SK-N-SH (cell line): ENCODE data around the gene ATP5PB. TPM values are rescaled to one million over a fixed set of nuclear protein-coding genes. Genes with fewer than 3 reads are reported as not detected.

Experiments used
- CTCF ChIA-PET: fragments of 300-600, 350-600 bp; formaldehyde crosslinking; extraction: SDS; loops from one replicate; lab custom pipeline; 2021; lab: Yijun Ruan, JAX
- POLR2A ChIA-PET: fragments of 350-600 bp; sonication (Branson Sonifier 250); formaldehyde crosslinking; extraction: SDS; loops from one replicate; lab custom pipeline; 2020; ENCODE audit warnings: antibody characterized with exemption, inconsistent platforms; lab: Yijun Ruan, JAX
- DNase-seq: peaks from one replicate; pipeline ENCODE4 v3.0.0; 2012
- H2AFZ ChIP-seq: fragments of 200-600 bp; sonication (generic); 2 replicates; pipeline ENCODE4 v1.8.1; 2016; ENCODE audit warnings: antibody characterized with exemption, mild to moderate bottlenecking, low read depth
- H3F3A ChIP-seq: fragments of 200-600 bp; sonication (generic); replicated peaks from 2 replicates; pipeline ENCODE3; 2016; ENCODE audit warnings: antibody characterized with exemption, mild to moderate bottlenecking; ENCODE audit not compliant: insufficient read depth
- H3K27ac ChIP-seq, 2 experiments: fragments of 200-500 bp in 1 of 2; fragments of 200-600 bp in 1 of 2; sonication (Bioruptor generic) in 1 of 2; sonication (generic), shearing (Covaris generic) in 1 of 2; 2 replicates each; pipeline versions ENCODE4 v1.5.1 to v1.6.1; 2014 to 2016; ENCODE audit warnings: low read depth in 2 of 2, inconsistent platforms in 1 of 2, low read length in 1 of 2, mild to moderate bottlenecking in 1 of 2, mixed read lengths in 1 of 2
- H3K27me3 ChIP-seq: fragments of 200-600 bp; sonication (generic), shearing (Covaris generic); 2 replicates; pipeline ENCODE4 v1.6.1; 2016; ENCODE audit warnings: mixed run types; ENCODE audit not compliant: insufficient read depth
- H3K36me3 ChIP-seq, 2 experiments: fragments of 200-500 bp in 1 of 2; fragments of 200-600 bp in 1 of 2; sonication (Bioruptor generic) in 1 of 2; sonication (generic) in 1 of 2; replicated peaks in 1 of 2; 2 replicates each; pipeline versions ENCODE3 to v1.5.1; 2014 to 2016; ENCODE audit warnings: low read length in 1 of 2, mild to moderate bottlenecking in 1 of 2; ENCODE audit not compliant: insufficient read depth in 2 of 2, control insufficient read depth in 1 of 2
- H3K4me1 ChIP-seq, 2 experiments: fragments of 200-500 bp in 1 of 2; fragments of 200-600 bp in 1 of 2; sonication (Bioruptor generic) in 1 of 2; sonication (generic), shearing (Covaris generic) in 1 of 2; 2 replicates each; pipeline versions ENCODE4 v1.5.1 to v1.6.1; 2014 to 2016; ENCODE audit warnings: low read depth in 1 of 2, low read length in 1 of 2, mixed run types in 1 of 2; ENCODE audit not compliant: insufficient read depth in 2 of 2, control insufficient read depth in 1 of 2
- H3K4me2 ChIP-seq: fragments of 200-600 bp; sonication (generic), shearing (Covaris generic); 2 replicates; pipeline ENCODE4 v1.6.1; 2017; ENCODE audit warnings: mixed run types
- H3K4me3 ChIP-seq, 2 experiments: fragments of 200-500 bp in 1 of 2; fragments of 200-600 bp in 1 of 2; sonication (Bioruptor generic) in 1 of 2; sonication (generic), shearing (Covaris generic) in 1 of 2; 2 replicates each; pipeline versions ENCODE4 v1.5.1 to v1.8.1; 2014 to 2016; ENCODE audit warnings: low read depth in 2 of 2, inconsistent platforms in 1 of 2, low read length in 1 of 2, mild to moderate bottlenecking in 1 of 2, mixed read lengths in 1 of 2, moderate library complexity in 1 of 2
- H3K79me2 ChIP-seq: fragments of 200-600 bp; sonication (generic); 2 replicates; pipeline ENCODE4 v1.8.1; 2017; ENCODE audit warnings: mild to moderate bottlenecking; ENCODE audit not compliant: insufficient read depth
- H3K9ac ChIP-seq: fragments of 200-600 bp; sonication (generic); 2 replicates; pipeline ENCODE4 v1.6.1; 2017; ENCODE audit warnings: mixed run types
- H3K9me2 ChIP-seq: fragments of 200-600 bp; sonication (generic); 2 replicates; pipeline ENCODE4 v1.6.1; 2017; ENCODE audit warnings: mixed run types
- H3K9me3 ChIP-seq: fragments of 200-600 bp; sonication (generic); 2 replicates; pipeline ENCODE4 v1.6.1; 2017; ENCODE audit warnings: mixed run types, mild to moderate bottlenecking, moderate library complexity
- H4K20me1 ChIP-seq: fragments of 200-600 bp; sonication (generic); 2 replicates; pipeline ENCODE4 v1.6.1; 2017; ENCODE audit warnings: mild to moderate bottlenecking, mixed run types; ENCODE audit not compliant: insufficient read depth
- EP300 ChIP-seq, 2 experiments: IDR thresholded peaks; 2 replicates each; pipeline versions ENCODE4 v1.4.0 to v1.6.1; 2012; ENCODE audit warnings: borderline replicate concordance in 1 of 2, low read depth in 1 of 2, low read length in 1 of 2
- EZH2phosphoT487 ChIP-seq: fragments of 200-600 bp; sonication (generic); IDR thresholded peaks from 2 replicates; pipeline ENCODE4 v1.6.1; 2017; ENCODE audit warnings: low read depth, mixed run types, mild to moderate bottlenecking, antibody characterized with exemption, moderate library complexity, borderline replicate concordance
- FOSL2 ChIP-seq: IDR thresholded peaks from 2 replicates; pipeline ENCODE4 v1.4.0; 2012; ENCODE audit warnings: low read depth, mild to moderate bottlenecking, moderate library complexity, borderline replicate concordance
- FOXJ3 ChIP-seq: sonication (generic); formaldehyde crosslinking; IDR thresholded peaks from 2 replicates; pipeline ENCODE4 v1.5.1; 2020; ENCODE audit warnings: mild to moderate bottlenecking, missing genetic modification reagents
- MXI1 ChIP-seq: IDR thresholded peaks from 2 replicates; pipeline ENCODE4 v1.6.1; 2012; ENCODE audit warnings: mild to moderate bottlenecking, low read depth, low read length, improper control_type of control experiment
- NFIC ChIP-seq: IDR thresholded peaks from 2 replicates; pipeline ENCODE4 v1.4.0; 2012; ENCODE audit warnings: borderline replicate concordance
- RAD21 ChIP-seq: IDR thresholded peaks from 2 replicates; pipeline ENCODE4 v1.6.1; 2012; ENCODE audit warnings: mild to moderate bottlenecking, low read length
- RCOR1 ChIP-seq: fragments of 150-350 bp; IDR thresholded peaks from 2 replicates; pipeline ENCODE4 v1.6.1; 2017; ENCODE audit warnings: antibody characterized with exemption, low read length
- REST ChIP-seq: IDR thresholded peaks from 2 replicates; pipeline ENCODE4 v1.6.1; 2012; ENCODE audit warnings: mild to moderate bottlenecking, low read depth, low read length, moderate library complexity
- SIN3A ChIP-seq: IDR thresholded peaks from 2 replicates; pipeline ENCODE4 v1.6.1; 2012; ENCODE audit warnings: low read depth, mild to moderate bottlenecking, low read length, moderate library complexity, borderline replicate concordance
- TEAD4 ChIP-seq: IDR thresholded peaks from 2 replicates; pipeline ENCODE4 v1.4.0; 2012; ENCODE audit warnings: mild to moderate bottlenecking, borderline replicate concordance; ENCODE audit not compliant: insufficient read depth
- USF1 ChIP-seq: IDR thresholded peaks from 2 replicates; pipeline ENCODE4 v1.4.0; 2012; ENCODE audit warnings: low read depth, borderline replicate concordance
- WGBS: methylation state at CpG from one replicate; pipeline ENCODE4 v1.1.6; 2017; ENCODE audit warnings: low lambda C conversion rate; 5-methylcytosine and 5-hydroxymethylcytosine counted together
- polyA plus RNA-seq, 3 experiments: library from polyadenylated mRNA; depleted of rRNA; stranded (reverse); fragments of >200 nt; gene quantifications; 2 replicates each; pipeline ENCODE4 v1.2.3, GENCODE V29; 2012

ATP5PB gene
- polyA plus RNA-seq, 1 of the 3 experiments (the other 2 are of a cell fraction) = 177 TPM

GRCh38 chr1:111446546-111446945 is 2.7 kb upstream of the ATP5PB start:
- Histone ChIP-seq H3K4me3 (no peak overlapping the region), H2AFZ (no peak overlapping the region), H3K27ac (no peak overlapping the region), H3K79me2 (peaks cover 69% of the 10 kb centered on the region), H3K9me2 (no peaks in the 10 kb centered on the region), H3K4me2 (no peak overlapping the region), H4K20me1 (no peaks in the 10 kb centered on the region), H3K9ac (no peak overlapping the region), H3K4me1 (peaks cover 5% of the 10 kb centered on the region in 2 experiments; a peak in 3 of 4 replicates), H3K27me3 (no peaks in the 10 kb centered on the region), H3K9me3 (no peaks in the 10 kb centered on the region), H3F3A (no peaks in the 10 kb centered on the region), H3K36me3 (peaks cover 38 to 61% of the 10 kb centered on the region in 2 experiments)
- TF ChIP-seq SIN3A (no peak), NFIC (no peak), MXI1 (no peak), TEAD4 (no peak), REST (no peak), FOSL2 (no peak), EZH2phosphoT487 (no peak), USF1 (no peak), RCOR1 (no peak), FOXJ3 (CRISPR knock-in tag) (no peak), EP300 (IDR thresholded peaks at IDR 0.05; ENCODE audit: borderline replicate concordance in 1 of 2, low read depth in 1 of 2, low read length in 1 of 2) (no peak), RAD21 (no peak)
- WGBS = 95% methylated on average over 4 of the region's 4 CpGs
- CTCF ChIA-PET = no interaction called here
- DNase-seq = no peak
- POLR2A ChIA-PET = no interaction called here
